IMR-90 (cell line): Measurements from ENCODE around the gene CDH23. TPM values are rescaled to one million over a fixed set of nuclear protein-coding genes. Genes with fewer than 3 reads are reported as not detected.

Source experiments
- ATAC-seq: fragments of 200-7000 bp; cut with Tn5 transposase; 2 replicates; pipeline ENCODE4 v1.9.1; 2020; ENCODE audit warnings: low read depth, mild to moderate bottlenecking, moderate library complexity
- BruUV-seq: library from RNA; stranded (reverse); fragments of 400-500 nt; replicated peaks from 2 replicates; lab custom pipeline; 2021; lab: Mats Ljungman, UMichigan
- CTCF ChIA-PET: fragments of 300-600 bp; formaldehyde crosslinking; extraction: SDS; loops from one replicate; lab custom pipeline; 2021; ENCODE audit warnings: antibody characterized with exemption; lab: Yijun Ruan, JAX
- POLR2A ChIA-PET: fragments of 300-600 bp; sonication (Branson Sonifier 250); formaldehyde crosslinking; loops from one replicate; lab custom pipeline; 2022; ENCODE audit warnings: antibody characterized with exemption; ENCODE audit not compliant: unreplicated experiment; lab: Charles Lee
- DNase-seq: peaks from one replicate; pipeline ENCODE4 v3.0.0; 2013
- H2AFZ ChIP-seq: replicated peaks from 2 replicates; pipeline ENCODE3; 2013; ENCODE audit warnings: low read length, mild to moderate bottlenecking; ENCODE audit not compliant: poor library complexity
- H2AK5ac ChIP-seq: 2 replicates; pipeline ENCODE4 v1.6.1; 2013; ENCODE audit warnings: low read depth, low read length, inconsistent platforms
- H2AK9ac ChIP-seq: replicated peaks from 2 replicates; pipeline ENCODE3; 2013; ENCODE audit warnings: mild to moderate bottlenecking, low read depth, low read length, moderate library complexity; ENCODE audit not compliant: poor library complexity
- H2BK120ac ChIP-seq: 2 replicates; pipeline ENCODE4 v1.6.1; 2013; ENCODE audit warnings: low read depth, low read length, inconsistent platforms
- H2BK15ac ChIP-seq: 3 replicates; pipeline ENCODE4 v1.6.1; 2013; ENCODE audit warnings: low read depth, low read length, inconsistent platforms
- H2BK20ac ChIP-seq: 2 replicates; pipeline ENCODE4 v1.6.1; 2013; ENCODE audit warnings: low read depth, mild to moderate bottlenecking, inconsistent platforms, low read length, moderate library complexity
- H2BK5ac ChIP-seq: 2 replicates; pipeline ENCODE4 v1.6.1; 2013; ENCODE audit warnings: mild to moderate bottlenecking, low read depth, low read length, inconsistent platforms; ENCODE audit not compliant: poor library complexity, severe bottlenecking
- H3K14ac ChIP-seq: replicated peaks from 2 replicates; pipeline ENCODE4 v1.6.1; 2013; ENCODE audit warnings: low read depth, low read length, inconsistent platforms
- H3K18ac ChIP-seq: 2 replicates; pipeline ENCODE4 v1.6.1; 2013; ENCODE audit warnings: low read depth, low read length, control low read depth
- H3K23ac ChIP-seq: 2 replicates; pipeline ENCODE4 v1.6.1; 2013; ENCODE audit warnings: low read depth, low read length, inconsistent platforms
- H3K27ac ChIP-seq: 2 replicates; pipeline ENCODE4 v1.5.1; 2013; ENCODE audit warnings: mild to moderate bottlenecking, control low read depth, low read length; ENCODE audit not compliant: insufficient read depth
- H3K27me3 ChIP-seq: 2 replicates; pipeline ENCODE4 v1.6.1; 2013; ENCODE audit warnings: low read length; ENCODE audit not compliant: control insufficient read depth, insufficient read depth
- H3K36me3 ChIP-seq: 2 replicates; pipeline ENCODE4 v1.6.1; 2013; ENCODE audit warnings: low read length, mixed read lengths; ENCODE audit not compliant: control insufficient read depth, insufficient read depth
- H3K4ac ChIP-seq: 2 replicates; pipeline ENCODE4 v1.6.1; 2013; ENCODE audit warnings: low read depth, low read length, inconsistent platforms
- H3K4me1 ChIP-seq: 2 replicates; pipeline ENCODE4 v1.6.1; 2013; ENCODE audit warnings: low read length, mixed read lengths; ENCODE audit not compliant: control insufficient read depth, insufficient read depth
- H3K4me2 ChIP-seq: 2 replicates; pipeline ENCODE4 v1.6.1; 2013; ENCODE audit warnings: low read depth, mild to moderate bottlenecking, control low read depth, low read length, moderate library complexity
- H3K4me3 ChIP-seq: 2 replicates; pipeline ENCODE4 v1.5.1; 2013; ENCODE audit warnings: low read depth, mild to moderate bottlenecking, control low read depth, low read length, moderate library complexity; ENCODE audit not compliant: insufficient read depth
- H3K56ac ChIP-seq: 2 replicates; pipeline ENCODE4 v1.6.1; 2013; ENCODE audit warnings: low read length, inconsistent platforms; ENCODE audit not compliant: insufficient read depth; ENCODE audit errors: extremely low read depth
- H3K79me1 ChIP-seq, 2 experiments: 2 replicates each; pipeline ENCODE4 v1.6.1; 2013; ENCODE audit warnings: low read length in 2 of 2, inconsistent platforms in 1 of 2, low read depth in 1 of 2
- H3K9ac ChIP-seq: 2 replicates; pipeline ENCODE4 v1.6.1; 2013; ENCODE audit warnings: low read depth, low read length, control low read depth
- H3K9me1 ChIP-seq: 2 replicates; pipeline ENCODE4 v1.6.1; 2013; ENCODE audit warnings: low read length, inconsistent platforms; ENCODE audit not compliant: insufficient read depth
- H3K9me3 ChIP-seq: 2 replicates; pipeline ENCODE4 v1.6.1; 2013; ENCODE audit warnings: low read length; ENCODE audit not compliant: control insufficient read depth, insufficient read depth
- H4K20me1 ChIP-seq: 2 replicates; pipeline ENCODE4 v1.6.1; 2013; ENCODE audit warnings: low read length, inconsistent platforms; ENCODE audit not compliant: insufficient read depth
- H4K5ac ChIP-seq: 2 replicates; pipeline ENCODE4 v1.6.1; 2013; ENCODE audit warnings: mild to moderate bottlenecking, low read depth, low read length, control low read depth
- H4K8ac ChIP-seq, 2 experiments: 2 replicates each; pipeline ENCODE4 v1.6.1; 2013; ENCODE audit warnings: low read depth in 2 of 2, low read length in 2 of 2, control low read depth in 1 of 2, inconsistent platforms in 1 of 2
- H4K91ac ChIP-seq: 2 replicates; pipeline ENCODE4 v1.6.1; 2013; ENCODE audit warnings: low read depth, low read length, inconsistent platforms; ENCODE audit not compliant: insufficient read depth
- CEBPB ChIP-seq: IDR thresholded peaks from 2 replicates; pipeline ENCODE4 v1.6.1; 2012; ENCODE audit warnings: low read depth, low read length, improper control_type of control experiment
- CHD1 ChIP-seq: IDR thresholded peaks from 2 replicates; pipeline ENCODE4 v1.6.1; 2012; ENCODE audit warnings: low read depth, low read length, improper control_type of control experiment
- ELK1 ChIP-seq: fragments of 150-350 bp; IDR thresholded peaks from 2 replicates; pipeline ENCODE4 v1.6.1; 2016; ENCODE audit warnings: low read depth, mild to moderate bottlenecking, low read length, moderate library complexity, borderline replicate concordance
- FOS ChIP-seq: fragments of 150-350 bp; IDR thresholded peaks from 2 replicates; pipeline ENCODE4 v1.6.1; 2016; ENCODE audit warnings: low read depth, low read length
- MAFK ChIP-seq: IDR thresholded peaks from 2 replicates; pipeline ENCODE4 v1.6.1; 2012; ENCODE audit warnings: low read depth, low read length, improper control_type of control experiment
- NFE2L2 ChIP-seq: fragments of 150-350 bp; IDR thresholded peaks from 2 replicates; pipeline ENCODE4 v1.6.1; 2016; ENCODE audit warnings: low read depth, mild to moderate bottlenecking, low read length
- POLR2A ChIP-seq: IDR thresholded peaks from 2 replicates; pipeline ENCODE4 v1.6.1; 2012; ENCODE audit warnings: mild to moderate bottlenecking, low read depth, low read length
- RAD21 ChIP-seq: IDR thresholded peaks from 2 replicates; pipeline ENCODE4 v1.6.1; 2012; ENCODE audit warnings: low read length, improper control_type of control experiment
- RCOR1 ChIP-seq: IDR thresholded peaks from 2 replicates; pipeline ENCODE4 v1.6.1; 2012; ENCODE audit warnings: mild to moderate bottlenecking, low read length, improper control_type of control experiment; ENCODE audit not compliant: insufficient replicate concordance
- RFX5 ChIP-seq: IDR thresholded peaks from 2 replicates; pipeline ENCODE4 v1.8.0; 2012; ENCODE audit warnings: low read depth, mild to moderate bottlenecking, low read length, moderate library complexity
- SMC3 ChIP-seq: fragments of 150-350 bp; IDR thresholded peaks from 2 replicates; pipeline ENCODE4 v1.6.1; 2016; ENCODE audit warnings: low read depth, mild to moderate bottlenecking, antibody characterized with exemption, low read length, moderate library complexity
- USF2 ChIP-seq: fragments of 150-350 bp; IDR thresholded peaks from 2 replicates; pipeline ENCODE4 v1.6.1; 2017; ENCODE audit warnings: mild to moderate bottlenecking, antibody characterized with exemption, low read length, low read depth
- WGBS, 2 experiments: methylation state at CpG; one replicate each; pipeline versions ENCODE4 v1.1.5 to v1.1.7; 2013; ENCODE audit warnings: missing lambda C conversion rate in 2 of 2; ENCODE audit not compliant: insufficient read length in 1 of 2; ENCODE audit errors: extremely low coverage in 2 of 2; 5-methylcytosine and 5-hydroxymethylcytosine counted together
- dilution Hi-C: fragments of 300-500 bp; cut with HindIII; formaldehyde crosslinking; loops from one replicate; pipeline ENCODE4 v1.14.3; 2018; ENCODE audit warnings: low sequenced_read_pairs; ENCODE audit not compliant: unreplicated experiment
- in situ Hi-C: fragments of 300-500 bp; cut with MboI; formaldehyde crosslinking; loops from 3 replicates; pipeline ENCODE4 v1.14.3; 2019; ENCODE audit warnings: low sequenced_read_pairs, inconsistent platforms, mixed read lengths
- intact Hi-C: fragments of 100-400 bp; cut with micrococcal nuclease; formaldehyde crosslinking; loops from 2 replicates; pipeline ENCODE4 v1.10.0; 2022
- polyA plus RNA-seq, 3 experiments: library from polyadenylated mRNA; depleted of rRNA; stranded (reverse); fragments of >200 nt; gene quantifications; 2 replicates each; pipeline ENCODE4 v1.2.3, GENCODE V29; 2012; ENCODE audit warnings: low replicate concordance in 1 of 3
- total RNA-seq: library from RNA; depleted of rRNA; stranded (reverse); fragments of >200 nt; gene quantifications from 2 replicates; pipeline ENCODE4 v1.2.3, GENCODE V29; 2012

CDH23 gene
- total and polyA plus RNA-seq, 2 of the 4 experiments (the other 2 are of a cell fraction), result under 0.01 to 0.03 TPM

- Histone ChIP-seq H3K27me3 (peaks cover 52% of the 10 kb centered on the region), H2BK120ac (no peak overlapping the region), H3K18ac (no peak overlapping the region), H2AK5ac (no peak overlapping the region), H3K9me1 (no peaks in the 10 kb centered on the region), H4K5ac (no peak overlapping the region), H3K14ac (no peak overlapping the region), H3K56ac (no peak overlapping the region), H3K9ac (no peak overlapping the region), H3K4me3 (no peak overlapping the region), H2AFZ (peak overlapping the region; percentile 14), H4K8ac (no peak overlapping the region), H4K20me1 (no peaks in the 10 kb centered on the region), H3K4me2 (no peak overlapping the region), H2BK20ac (no peak overlapping the region), H3K4me1 (no peaks in the 10 kb centered on the region), H3K23ac (no peak overlapping the region), H2AK9ac (no peak overlapping the region), H3K9me3 (peaks cover 2% of the 10 kb centered on the region; the same call in 1 of the 2 replicates), H2BK15ac (no peak overlapping the region), H3K79me1 (no peaks in the 10 kb centered on the region), H3K27ac (no peak overlapping the region), H3K36me3 (no peaks in the 10 kb centered on the region), H3K4ac (no peak overlapping the region), H4K91ac (no peak overlapping the region), H2BK5ac (no peak overlapping the region)
- in situ Hi-C loops (no loop called here), intact Hi-C loops (no loop called here), dilution Hi-C loops (no loop called here)
- ChIA-PET CTCF (interaction anchor here (1.1 kb wide), 1 partner anchor 9 kb away, joined by 3 read pairs; no protein-coding TSS in a partner anchor), POLR2A (no interaction called here)
- BruUV-seq, result no TSS peak
- DNase-seq (no peak), ATAC-seq (no peak)
- no peak for TF ChIP-seq ELK1
- no peak for TF ChIP-seq RCOR1
- no peak for TF ChIP-seq CHD1
- no peak for TF ChIP-seq MAFK
- TF ChIP-seq RAD21, result no peak
- TF ChIP-seq CEBPB, result no peak
- no peak for TF ChIP-seq NFE2L2
- no peak for TF ChIP-seq RFX5
- no peak for TF ChIP-seq POLR2A
- no peak for TF ChIP-seq FOS
- no peak for TF ChIP-seq SMC3
- no peak for TF ChIP-seq USF2
- no CpG with 5 or more reads among the region's 2 CpGs for WGBS, 2 experiments
These were observed 308.9 kb downstream of the CDH23 start for GRCh38 chr10:71705582-71705981.
